HepG2 (cell line): ENCODE measurements around the gene ABT1. TPM values are rescaled to one million over a fixed set of nuclear protein-coding genes. Genes with fewer than 3 reads are reported as not detected.

Source experiments
- ADNP ChIP-seq: sonication (generic); formaldehyde crosslinking; IDR thresholded peaks from 2 replicates; pipeline ENCODE4 v1.4.0; 2020; ENCODE audit warnings: missing genetic modification reagents
- BCLAF1 ChIP-seq: fragments of 450-650 bp; IDR thresholded peaks from 2 replicates; pipeline ENCODE4 v1.6.1; 2017; ENCODE audit warnings: mild to moderate bottlenecking
- CREB1 ChIP-seq, 2 experiments: fragments of 450-650 bp in 1 of 2; IDR thresholded peaks; 2 replicates each; pipeline ENCODE4 v1.6.1; 2016 to 2017; ENCODE audit warnings: control low read depth in 1 of 2, mild to moderate bottlenecking in 1 of 2, missing compliant biosample characterization in 1 of 2, missing genetic modification characterization in 1 of 2
- ESRRA ChIP-seq: sonication (generic); formaldehyde crosslinking; IDR thresholded peaks from 2 replicates; pipeline ENCODE4 v1.5.1; 2020; ENCODE audit warnings: mild to moderate bottlenecking, low read depth, missing genetic modification reagents
- HNRNPH1 ChIP-seq: fragments of 200-400 bp; formaldehyde crosslinking; optimal IDR thresholded peaks from 2 replicates; pipeline ENCODE3; 2017; ENCODE audit warnings: mild to moderate bottlenecking, low read depth, low read length
- KLF9 ChIP-seq: IDR thresholded peaks from 2 replicates; pipeline ENCODE4 v1.6.1; 2016; ENCODE audit warnings: low read depth
- MLLT10 ChIP-seq: sonication (generic); formaldehyde crosslinking; IDR thresholded peaks from 2 replicates; pipeline ENCODE4 v1.4.0; 2020; ENCODE audit warnings: missing genetic modification reagents
- MXD1 ChIP-seq: sonication (generic); formaldehyde crosslinking; IDR thresholded peaks from 2 replicates; pipeline ENCODE4 v1.4.0; 2020; ENCODE audit warnings: mild to moderate bottlenecking, missing genetic modification reagents
- NCOA2 ChIP-seq: sonication (generic); formaldehyde crosslinking; IDR thresholded peaks from 2 replicates; pipeline ENCODE4 v1.8.0; 2022; ENCODE audit warnings: inconsistent platforms
- PHF20 ChIP-seq: sonication (generic); formaldehyde crosslinking; IDR thresholded peaks from 2 replicates; pipeline ENCODE4 v1.5.0; 2020; ENCODE audit warnings: mild to moderate bottlenecking, missing genetic modification reagents
- RNF2 ChIP-seq: fragments of 450-650 bp; conservative IDR thresholded peaks from 2 replicates; pipeline ENCODE4 v1.6.1; 2016; ENCODE audit warnings: low read depth
- TBX3 ChIP-seq: fragments of 450-650 bp; IDR thresholded peaks from 2 replicates; pipeline ENCODE4 v1.6.1; 2017; ENCODE audit warnings: antibody characterized with exemption, mild to moderate bottlenecking, inconsistent platforms, borderline replicate concordance
- TCF12 ChIP-seq, 2 experiments: fragments of 450-650 bp in 1 of 2; sonication (generic) in 1 of 2; formaldehyde crosslinking in 1 of 2; IDR thresholded peaks; 2 replicates each; pipeline versions ENCODE4 v1.6.1 to v1.8.0; 2017 to 2022; ENCODE audit warnings: antibody characterized with exemption in 1 of 2, mild to moderate bottlenecking in 1 of 2, missing genetic modification reagents in 1 of 2, moderate library complexity in 1 of 2
- YEATS4 ChIP-seq: sonication (generic); formaldehyde crosslinking; IDR thresholded peaks from 2 replicates; pipeline ENCODE4 v1.4.0; 2020; ENCODE audit warnings: missing genetic modification reagents, borderline replicate concordance
- ZFP37 ChIP-seq: sonication (generic); formaldehyde crosslinking; IDR thresholded peaks from 2 replicates; pipeline ENCODE4 v1.4.0; 2020; ENCODE audit warnings: missing genetic modification reagents, borderline replicate concordance
- ZNF124 ChIP-seq: sonication (generic); formaldehyde crosslinking; IDR thresholded peaks from 2 replicates; pipeline ENCODE4 v1.4.0; 2020; ENCODE audit warnings: missing genetic modification reagents
- ZNF335 ChIP-seq: sonication (generic); formaldehyde crosslinking; IDR thresholded peaks from 2 replicates; pipeline ENCODE4 v1.4.0; 2020; ENCODE audit warnings: missing genetic modification reagents
- ZNF337 ChIP-seq: sonication (generic); formaldehyde crosslinking; IDR thresholded peaks from 2 replicates; pipeline ENCODE4 v1.5.1; 2020; ENCODE audit warnings: missing genetic modification reagents, low read depth, mild to moderate bottlenecking, borderline replicate concordance
- ZNF350 ChIP-seq: sonication (generic); formaldehyde crosslinking; IDR thresholded peaks from 2 replicates; pipeline ENCODE4 v1.4.0; 2020; ENCODE audit warnings: mild to moderate bottlenecking, low read depth, missing genetic modification reagents, borderline replicate concordance
- ZNF646 ChIP-seq: sonication (generic); formaldehyde crosslinking; IDR thresholded peaks from 2 replicates; pipeline ENCODE4 v1.9.0; 2021; ENCODE audit warnings: mild to moderate bottlenecking, missing genetic modification reagents
- polyA plus RNA-seq, 8 experiments: library from polyadenylated mRNA; depleted of rRNA in 3 of 8; stranded (reverse) in 7 of 8; unstranded in 1 of 8; fragments of >200 nt; fragmentation: Illumina TruSeq in 4 of 8; extraction: Trizol in 4 of 8; gene quantifications; 2 replicates each; pipeline versions ENCODE4 v1.2.1 to v1.2.3, GENCODE V29; 2011 to 2016; ENCODE audit warnings: low read depth in 4 of 8, missing spikeins in 1 of 8, mixed read lengths in 1 of 8; ENCODE audit not compliant: insufficient read depth in 1 of 8
- total RNA-seq, 5 experiments: library from RNA; depleted of rRNA; stranded (reverse); fragments of >200 nt; fragmentation: Illumina TruSeq; extraction: Trizol; gene quantifications; 2 replicates each; pipeline ENCODE4 v1.2.3, GENCODE V29; 2016; ENCODE audit warnings: low read depth in 1 of 5

The ABT1 gene
- total and polyA plus RNA-seq, 2 of the 13 experiments (the other 11 are each of a cell fraction or from before 2014, with no cell fraction given) = 38.4 TPM

GRCh38 chr6:26553635-26554446, 42.9 kb upstream of the ABT1 start (continued):
- TF ChIP-seq ZFP37 (CRISPR knock-in tag) (no peak), TBX3 (no peak), ZNF337 (no peak), ADNP (CRISPR knock-in tag) (no peak), ZNF124 (CRISPR knock-in tag) (peak; percentile 88; the same call in 1 of the 2 replicates), RNF2 (no peak), HNRNPH1 (no peak), ESRRA (CRISPR knock-in tag) (no peak; the same call in 1 of the 2 replicates), ZNF646 (CRISPR knock-in tag) (no peak), NCOA2 (no peak), CREB1 (IDR thresholded peaks at IDR 0.05) (no peak), CREB1 (CRISPR knock-in tag; IDR thresholded peaks at IDR 0.05) (peak; percentile 6), TCF12 (IDR thresholded peaks at IDR 0.05) (no peak), TCF12 (CRISPR knock-in tag; IDR thresholded peaks at IDR 0.05) (no peak; the same call in 1 of the 2 replicates), ZNF335 (no peak), BCLAF1 (no peak), MXD1 (CRISPR knock-in tag) (no peak; the same call in 1 of the 2 replicates), KLF9 (no peak; the same call in none of the 2 replicates), PHF20 (CRISPR knock-in tag) (no peak; the same call in 1 of the 2 replicates), ZNF350 (CRISPR knock-in tag) (no peak; the same call in 1 of the 2 replicates), YEATS4 (CRISPR knock-in tag) (no peak), MLLT10 (CRISPR knock-in tag) (no peak)
